HG03175 (cell line): ENCODE results near the gene SPRYD3.

ENCODE experiments used
- ATAC-seq: cut with Tn5 transposase; IDR thresholded peaks from one replicate; pipeline ENCODE4 v1.9.1; 2021; ENCODE audit warnings: mild to moderate bottlenecking, moderate library complexity; ENCODE audit not compliant: unreplicated experiment

The SPRYD3 gene

DNA sequence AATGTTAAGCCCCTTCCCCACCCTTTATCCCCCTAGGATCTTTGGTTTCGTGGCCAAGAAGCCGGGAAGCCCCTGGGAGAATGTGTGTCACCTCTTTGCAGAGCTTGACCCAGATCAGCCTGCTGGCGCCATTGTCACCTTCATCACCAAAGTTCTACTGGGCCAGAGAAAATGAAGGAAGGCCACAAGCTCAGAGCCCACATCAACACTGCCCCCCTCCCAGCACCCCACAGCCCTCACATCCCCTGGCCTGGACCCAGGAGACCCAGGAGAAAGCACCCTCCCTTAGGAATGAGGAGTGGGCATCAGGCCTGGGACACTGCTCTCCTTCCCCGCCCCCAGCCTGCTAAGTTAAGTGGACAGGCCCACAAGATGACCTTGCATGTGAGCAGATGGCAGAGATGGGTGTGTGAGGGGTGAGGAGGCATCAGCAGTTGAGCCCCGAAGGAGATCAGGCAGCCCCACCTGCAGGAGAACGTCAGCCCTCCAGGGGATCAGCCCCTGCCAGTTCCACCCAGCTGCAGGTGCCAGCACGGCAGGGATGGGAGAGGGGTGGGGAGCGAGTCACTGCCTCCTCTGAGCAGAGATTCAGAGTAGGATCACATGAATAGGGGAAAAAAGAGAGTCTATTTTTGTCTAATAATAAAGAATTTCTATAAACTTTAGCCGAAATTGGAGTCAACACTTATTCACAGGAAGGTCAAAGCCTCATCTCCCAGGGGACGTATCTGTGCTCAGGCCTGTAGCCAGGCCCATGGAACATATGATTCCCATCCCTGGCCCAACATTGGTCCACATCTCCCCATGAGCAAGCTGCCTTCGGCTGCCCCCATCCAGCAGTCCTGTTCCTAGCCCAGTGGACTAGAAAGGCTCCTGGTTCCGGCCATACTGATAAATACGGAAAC, 15.2 kb downstream of the SPRYD3 start:
- ATAC-seq, result no peak

DNA sequence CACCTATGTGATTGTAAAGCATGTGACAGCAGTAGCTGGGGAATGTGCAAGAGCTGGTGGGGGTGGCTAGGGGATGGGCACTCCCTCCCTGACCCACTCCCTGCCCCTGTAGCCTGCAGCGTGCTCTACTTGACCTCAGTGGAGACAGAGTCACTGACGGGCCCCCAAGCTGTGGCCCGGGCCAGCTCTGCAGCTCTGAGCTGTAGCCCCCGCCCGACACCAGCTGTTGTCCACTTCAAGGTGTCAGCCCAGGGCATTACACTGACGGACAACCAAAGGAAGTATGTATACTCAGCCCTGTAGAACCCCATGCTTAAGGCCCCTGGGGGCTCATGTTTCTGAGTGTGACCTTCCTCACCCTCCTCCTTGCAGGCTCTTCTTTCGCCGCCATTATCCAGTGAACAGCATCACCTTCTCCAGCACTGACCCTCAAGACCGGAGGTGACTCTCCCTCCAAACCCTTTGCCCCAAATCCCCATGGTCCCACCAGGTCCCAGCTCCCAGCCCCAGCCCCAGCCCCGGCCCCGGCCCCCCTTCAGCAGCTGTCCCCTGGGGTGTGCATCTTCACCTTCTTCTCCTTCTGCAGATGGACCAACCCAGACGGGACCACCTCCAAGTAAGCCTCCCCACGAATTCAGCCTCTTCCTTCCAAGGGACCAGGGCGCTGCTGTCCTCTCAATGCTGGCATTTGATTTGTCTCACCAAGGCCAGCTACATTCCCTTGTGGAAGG, 16.0 kb downstream of the SPRYD3 start:
- ATAC-seq, result no peak

DNA sequence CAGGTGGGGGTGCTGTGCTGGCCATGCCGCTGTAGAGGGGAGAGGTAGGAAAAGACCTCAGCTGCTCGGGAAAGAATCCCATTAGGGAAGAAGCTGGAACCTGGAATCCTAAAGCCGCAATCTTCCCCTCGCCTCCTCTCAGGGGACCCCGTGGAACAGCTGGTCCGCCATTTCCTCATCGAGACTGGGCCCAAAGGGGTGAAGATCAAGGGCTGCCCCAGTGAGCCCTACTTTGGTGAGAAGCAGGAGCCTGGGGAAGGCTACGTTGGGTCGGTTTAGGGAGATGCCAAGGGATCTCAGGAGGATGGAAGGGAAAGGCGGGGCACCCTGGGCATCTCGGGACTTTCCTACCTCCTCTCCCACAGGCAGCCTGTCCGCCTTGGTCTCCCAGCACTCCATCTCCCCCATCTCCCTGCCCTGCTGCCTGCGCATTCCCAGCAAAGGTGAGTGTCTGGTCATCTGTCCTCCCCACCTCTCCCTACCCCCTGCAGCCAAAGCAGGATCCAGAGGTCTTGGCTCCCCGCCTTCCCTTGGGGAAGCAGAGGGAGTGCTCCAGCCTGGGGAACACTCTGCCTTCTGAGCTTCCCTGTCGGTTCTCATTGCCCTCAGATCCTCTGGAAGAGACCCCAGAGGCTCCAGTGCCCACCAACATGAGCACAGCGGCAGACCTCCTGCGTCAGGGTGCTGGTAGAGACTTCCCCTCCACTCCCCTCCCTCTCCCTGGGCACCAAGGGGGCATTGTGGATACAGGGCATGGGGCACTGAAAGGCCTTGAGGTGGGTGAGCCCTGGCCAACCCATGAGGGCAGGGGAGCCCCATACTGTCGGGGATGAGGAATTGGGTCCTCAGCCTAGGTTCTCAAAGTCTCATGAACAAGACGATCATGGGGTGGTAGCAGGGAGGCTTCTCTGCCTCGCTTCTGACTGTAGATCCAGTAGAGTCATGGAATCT, 16.9 kb downstream of the SPRYD3 start:
- no peak for ATAC-seq

GRCh38 chr12:53061404-53062010, 17.7 kb downstream of the SPRYD3 start:
- no peak for ATAC-seq

DNA sequence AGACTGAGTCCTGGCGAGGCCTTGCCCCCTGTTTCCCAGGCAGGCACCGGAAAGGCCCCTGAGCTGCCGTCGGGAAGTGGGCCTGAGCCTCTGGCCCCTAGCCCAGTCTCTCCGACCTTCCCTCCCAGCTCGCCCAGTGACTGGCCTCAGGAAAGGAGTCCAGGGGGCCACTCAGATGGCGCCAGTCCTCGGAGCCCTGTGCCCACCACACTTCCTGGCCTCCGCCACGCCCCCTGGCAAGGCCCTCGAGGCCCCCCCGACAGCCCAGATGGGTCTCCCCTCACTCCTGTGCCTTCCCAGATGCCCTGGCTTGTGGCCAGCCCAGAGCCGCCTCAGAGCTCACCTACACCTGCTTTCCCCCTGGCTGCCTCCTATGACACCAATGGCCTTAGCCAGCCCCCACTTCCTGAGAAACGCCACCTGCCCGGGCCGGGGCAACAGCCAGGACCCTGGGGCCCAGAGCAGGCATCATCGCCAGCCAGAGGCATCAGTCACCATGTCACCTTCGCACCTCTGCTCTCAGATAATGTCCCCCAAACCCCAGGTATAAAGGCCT, 18.4 kb downstream of the SPRYD3 start:
- ATAC-seq, result no peak

DNA sequence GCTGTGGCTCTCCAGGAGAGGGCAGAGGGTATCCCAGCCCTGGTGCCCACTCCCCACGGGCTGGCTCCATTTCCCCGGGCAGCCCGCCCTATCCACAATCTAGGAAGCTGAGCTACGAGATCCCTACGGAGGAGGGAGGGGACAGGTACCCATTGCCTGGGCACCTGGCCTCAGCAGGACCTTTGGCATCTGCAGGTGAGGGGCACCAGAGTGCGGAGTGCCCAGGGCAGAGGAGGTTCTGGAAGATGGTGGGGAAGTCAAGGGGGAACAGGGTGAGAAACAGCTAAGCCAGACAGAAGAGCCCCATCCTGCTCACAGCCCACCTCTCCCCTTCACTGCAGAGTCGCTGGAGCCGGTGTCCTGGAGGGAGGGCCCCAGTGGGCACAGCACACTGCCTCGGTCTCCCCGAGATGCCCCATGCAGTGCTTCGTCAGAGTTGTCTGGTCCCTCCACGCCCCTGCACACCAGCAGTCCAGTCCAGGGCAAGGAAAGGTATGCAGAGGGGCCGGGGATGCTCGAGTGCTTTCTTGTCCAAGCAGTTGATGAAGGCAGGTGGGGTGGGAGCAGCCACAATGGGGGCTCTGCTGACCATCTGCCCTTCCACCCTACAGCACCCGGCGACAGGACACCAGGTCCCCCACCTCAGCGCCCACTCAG, 19.0 kb downstream of the SPRYD3 start:
- ATAC-seq, result no peak

GRCh38 chr12:53059434-53060063, 19.6 kb downstream of the SPRYD3 start:
- ATAC-seq, result no peak

DNA sequence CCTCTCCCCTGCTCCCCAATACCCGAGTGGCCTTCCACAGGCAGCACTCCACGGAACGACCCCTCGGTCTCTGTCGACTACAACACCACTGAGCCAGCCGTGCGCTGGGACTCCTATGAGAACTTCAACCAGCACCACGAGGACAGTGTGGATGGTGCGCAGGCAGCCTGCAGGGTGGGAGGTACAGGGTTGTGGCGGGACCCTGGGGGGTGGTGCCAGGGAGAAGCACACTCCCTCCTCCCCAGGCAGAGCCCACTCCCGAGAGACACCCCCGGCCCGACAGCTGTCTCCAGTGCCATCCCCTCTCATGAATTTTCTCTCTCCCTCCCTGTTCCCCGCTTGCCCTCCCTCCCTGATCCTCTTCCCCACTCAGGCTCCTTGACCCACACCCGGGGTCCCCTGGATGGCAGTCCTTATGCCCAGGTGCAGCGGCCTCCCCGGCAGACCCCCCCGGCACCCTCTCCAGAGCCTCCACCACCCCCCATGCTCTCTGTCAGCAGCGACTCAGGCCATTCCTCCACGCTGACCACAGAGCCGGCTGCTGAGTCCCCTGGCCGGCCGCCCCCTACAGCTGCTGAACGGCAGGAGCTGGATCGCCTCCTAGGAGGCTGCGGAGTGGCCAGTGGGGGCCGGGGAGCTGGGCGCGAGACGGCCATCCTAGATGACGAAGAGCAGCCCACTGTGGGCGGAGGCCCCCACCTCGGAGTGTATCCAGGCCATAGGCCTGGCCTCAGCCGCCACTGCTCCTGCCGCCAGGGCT, 20.3 kb downstream of the SPRYD3 start:
- no peak for ATAC-seq

GRCh38 chr12:53057816-53058500, 21.2 kb downstream of the SPRYD3 start:
- ATAC-seq, result no peak

GRCh38 chr12:53056901-53057300, 22.3 kb downstream of the SPRYD3 start:
- ATAC-seq, result no peak

DNA sequence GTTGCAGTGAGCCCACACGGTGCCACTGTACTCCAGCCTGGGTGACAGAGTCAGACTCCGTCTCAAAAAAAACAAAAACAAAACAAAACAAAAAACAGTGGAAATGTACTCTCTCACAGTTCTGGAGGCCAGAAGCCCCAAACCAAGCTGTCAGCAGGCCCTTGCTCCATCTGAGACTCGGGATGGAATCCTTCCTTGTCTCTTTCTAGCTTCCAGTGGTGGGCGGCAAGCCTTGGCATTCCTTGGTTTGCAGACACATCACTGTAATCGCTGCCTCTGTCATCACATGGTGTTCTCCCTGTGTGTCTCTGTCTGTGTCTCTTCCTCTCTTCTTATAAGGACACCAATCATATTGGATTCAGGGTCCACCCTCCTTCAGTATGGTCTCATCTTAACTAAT, 22.9 kb downstream of the SPRYD3 start:
- ATAC-seq, result no peak

DNA sequence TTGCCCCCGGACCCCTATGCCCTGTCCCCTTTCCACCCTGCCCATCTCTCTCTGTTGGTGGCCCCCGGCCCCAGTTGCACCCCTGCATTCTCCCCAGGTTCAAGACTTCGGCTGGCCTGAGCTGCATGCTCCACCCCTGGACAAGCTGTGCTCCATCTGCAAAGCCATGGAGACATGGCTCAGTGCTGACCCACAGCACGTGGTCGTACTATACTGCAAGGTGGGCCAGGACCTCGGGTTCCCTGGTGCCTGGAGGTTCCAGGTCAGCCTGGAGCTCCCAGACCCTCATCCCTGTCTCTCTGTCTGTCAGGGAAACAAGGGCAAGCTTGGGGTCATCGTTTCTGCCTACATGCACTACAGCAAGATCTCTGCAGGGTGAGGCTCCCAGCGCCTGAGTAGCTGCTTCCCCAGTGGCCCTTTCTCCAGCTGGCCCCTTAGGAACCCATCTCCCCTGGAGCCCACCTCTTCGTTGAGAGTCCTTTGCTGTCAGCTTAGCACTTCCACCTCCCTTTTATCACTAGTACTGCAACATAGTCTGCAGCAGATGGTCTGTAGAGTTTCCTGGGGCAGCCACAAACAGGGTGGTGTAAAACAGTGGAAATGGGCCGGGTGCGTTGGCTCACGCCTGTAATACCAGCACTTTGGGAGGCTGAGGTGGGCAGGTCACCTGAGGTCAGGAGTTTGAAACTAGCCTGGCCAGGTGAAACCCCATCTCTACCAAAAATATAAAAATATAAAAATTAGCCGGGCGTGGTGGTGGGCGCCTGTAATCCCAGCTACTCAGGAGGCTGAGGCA, 23.5 kb downstream of the SPRYD3 start:
- no peak for ATAC-seq

GRCh38 chr12:53054112-53054878, 24.9 kb downstream of the SPRYD3 start:
- peak; percentile 88 for ATAC-seq

- ATAC-seq, result peak; percentile 0
These were observed 25.7 kb downstream of the SPRYD3 start for GRCh38 chr12:53053218-53054111.

DNA sequence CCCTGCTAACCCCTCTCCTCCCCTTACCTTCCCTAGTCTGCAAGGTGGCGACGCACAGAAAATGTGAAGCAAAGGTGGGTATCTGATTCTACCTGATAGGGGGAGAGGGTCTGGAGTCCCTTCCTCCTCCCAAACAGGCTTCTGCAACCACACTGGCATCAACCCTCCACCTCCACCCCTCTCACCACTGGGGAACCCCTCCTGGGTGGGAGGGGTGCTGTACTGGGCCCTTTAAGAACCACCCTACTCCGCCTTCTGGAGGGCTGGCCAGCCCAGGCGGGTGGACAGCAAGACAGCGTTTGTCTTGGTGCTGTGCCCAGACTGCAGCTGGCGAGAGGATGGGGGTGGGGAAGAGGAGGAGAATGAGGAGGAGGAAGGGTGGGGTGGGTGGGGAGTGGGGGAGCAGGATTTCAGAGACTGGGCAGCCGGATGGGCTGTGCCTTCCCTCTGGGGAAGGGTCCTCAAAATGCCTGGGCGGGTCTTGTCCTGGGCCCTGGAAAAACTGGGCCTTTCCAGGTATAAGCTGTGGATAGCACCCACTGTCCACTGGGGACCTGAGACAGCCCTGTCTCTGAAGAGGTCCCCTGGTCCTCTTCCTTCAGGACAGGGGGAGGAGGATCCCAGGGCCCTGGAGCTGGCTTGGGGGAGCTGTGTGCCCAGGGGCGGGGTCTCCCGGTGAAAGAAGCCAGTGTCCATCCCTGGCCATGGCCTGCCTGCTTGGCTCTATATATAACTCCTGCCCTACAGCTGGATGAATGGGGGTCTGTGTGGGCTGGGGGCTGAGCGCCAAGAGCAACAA, 26.6 kb downstream of the SPRYD3 start:
- ATAC-seq, result no peak
